Activated T-helper 17 cell treated with anti-CD3 and anti-CD28 coated beads, Interleukin-2, amount 50 U/mL, for 72 hours (primary cell): ENCODE measurements around the gene MTPN. TPM values are rescaled to one million over a fixed set of nuclear protein-coding genes. Genes with fewer than 3 reads are reported as not detected.

Source experiments
- ATAC-seq: fragments of 150-1000 bp; cut with Tn5 transposase; replicated peaks from 2 replicates; pipeline ENCODE4 v1.10.0; 2021; ENCODE audit warnings: mild to moderate bottlenecking, moderate library complexity
- H3K27ac Mint-ChIP-seq: one replicate; pipeline ENCODE4 v1.8.0; 2022; ENCODE audit warnings: mixed read lengths
- H3K27me3 Mint-ChIP-seq: one replicate; pipeline ENCODE4 v1.8.0; 2022; ENCODE audit warnings: mixed read lengths
- H3K36me3 Mint-ChIP-seq: one replicate; pipeline ENCODE4 v1.8.0; 2022; ENCODE audit warnings: low read depth, mild to moderate bottlenecking, mixed read lengths
- H3K4me1 Mint-ChIP-seq: one replicate; pipeline ENCODE4 v1.8.0; 2022; ENCODE audit warnings: mixed read lengths
- H3K4me3 Mint-ChIP-seq: one replicate; pipeline ENCODE4 v1.8.0; 2022; ENCODE audit warnings: mild to moderate bottlenecking, mixed read lengths
- H3K9me3 Mint-ChIP-seq: one replicate; pipeline ENCODE4 v1.8.0; 2022; ENCODE audit warnings: mixed read lengths
- total RNA-seq, 2 donors: library from RNA; stranded (reverse); gene quantifications; one replicate each; pipeline ENCODE4 v1.2.3, GENCODE V29; 2022

Gene MTPN
- total RNA-seq, 2 donors from 2014 or later: 99.7 to 149 TPM

- H3K36me3 Mint-ChIP-seq: no peaks in the 10 kb centered on the region
- no peak for ATAC-seq
- H3K9me3 Mint-ChIP-seq: no peaks in the 10 kb centered on the region
- H3K27me3 Mint-ChIP-seq: no peaks in the 10 kb centered on the region
- no peak overlapping the region for H3K27ac Mint-ChIP-seq
- H3K4me1 Mint-ChIP-seq: peaks cover 15% of the 10 kb centered on the region
- no peak overlapping the region for H3K4me3 Mint-ChIP-seq
Measured at GRCh38 chr7:135998081-135998480, 20.9 kb upstream of the MTPN start.

GRCh38 chr7:135995748-135996147, 18.6 kb upstream of the MTPN start:
- H3K4me1 Mint-ChIP-seq: peaks cover 17% of the 10 kb centered on the region
- no peak for ATAC-seq
- no peaks in the 10 kb centered on the region for H3K9me3 Mint-ChIP-seq
- no peaks in the 10 kb centered on the region for H3K27me3 Mint-ChIP-seq
- H3K27ac Mint-ChIP-seq: no peak overlapping the region
- no peak overlapping the region for H3K4me3 Mint-ChIP-seq
- H3K36me3 Mint-ChIP-seq: no peaks in the 10 kb centered on the region

GRCh38 chr7:135994466-135995205, 17.5 kb upstream of the MTPN start:
- peak; percentile 87 for ATAC-seq
- peak overlapping the region; percentile 69 for H3K4me3 Mint-ChIP-seq
- H3K36me3 Mint-ChIP-seq: no peaks in the 10 kb centered on the region
- peaks cover 17% of the 10 kb centered on the region for H3K4me1 Mint-ChIP-seq
- H3K9me3 Mint-ChIP-seq: no peaks in the 10 kb centered on the region
- no peaks in the 10 kb centered on the region for H3K27me3 Mint-ChIP-seq
- peak overlapping the region; percentile 86 for H3K27ac Mint-ChIP-seq

GRCh38 chr7:135993950-135994349, 16.8 kb upstream of the MTPN start:
- peak; percentile 69 for ATAC-seq
- no peaks in the 10 kb centered on the region for H3K27me3 Mint-ChIP-seq
- no peaks in the 10 kb centered on the region for H3K36me3 Mint-ChIP-seq
- H3K27ac Mint-ChIP-seq: peak overlapping the region; percentile 86
- H3K4me1 Mint-ChIP-seq: peaks cover 17% of the 10 kb centered on the region
- H3K9me3 Mint-ChIP-seq: no peaks in the 10 kb centered on the region
- H3K4me3 Mint-ChIP-seq: peak overlapping the region; percentile 69

GRCh38 chr7:135991906-135992305, 14.7 kb upstream of the MTPN start:
- Mint-ChIP-seq H3K27me3 (no peaks in the 10 kb centered on the region), H3K36me3 (no peaks in the 10 kb centered on the region), H3K9me3 (no peaks in the 10 kb centered on the region), H3K4me1 (peaks cover 13% of the 10 kb centered on the region), H3K27ac (no peak overlapping the region), H3K4me3 (peak overlapping the region; percentile 55)
- no peak for ATAC-seq

- Mint-ChIP-seq H3K36me3 (no peaks in the 10 kb centered on the region), H3K4me1 (peaks cover 13% of the 10 kb centered on the region), H3K4me3 (peak overlapping the region; percentile 55), H3K27ac (peak overlapping the region; percentile 50), H3K9me3 (no peaks in the 10 kb centered on the region), H3K27me3 (no peaks in the 10 kb centered on the region)
- no peak for ATAC-seq
Measured at GRCh38 chr7:135991322-135991721, 14.2 kb upstream of the MTPN start.

GRCh38 chr7:135990258-135990657, 13.1 kb upstream of the MTPN start:
- Mint-ChIP-seq H3K27me3 (no peaks in the 10 kb centered on the region), H3K4me3 (peak overlapping the region; percentile 3), H3K4me1 (peaks cover 13% of the 10 kb centered on the region), H3K9me3 (no peaks in the 10 kb centered on the region), H3K36me3 (no peaks in the 10 kb centered on the region), H3K27ac (no peak overlapping the region)
- ATAC-seq: no peak

- Mint-ChIP-seq H3K27me3 (no peaks in the 10 kb centered on the region), H3K4me1 (peaks cover 42% of the 10 kb centered on the region), H3K36me3 (peaks cover 6% of the 10 kb centered on the region), H3K9me3 (no peaks in the 10 kb centered on the region), H3K4me3 (peak overlapping the region; percentile 94), H3K27ac (peak overlapping the region; percentile 72)
- ATAC-seq: no peak
Measured at GRCh38 chr7:135981958-135982646, 4.9 kb upstream of the MTPN start.

- ATAC-seq: peak; percentile 74
- H3K36me3 Mint-ChIP-seq: peaks cover 19% of the 10 kb centered on the region
Measured at GRCh38 chr7:135980665-135981180, 3.6 kb upstream of the MTPN start.

GRCh38 chr7:135980012-135980551, 2.9 kb upstream of the MTPN start:
- peak; percentile 23 for ATAC-seq
- peak overlapping the region; percentile 72 for H3K27ac Mint-ChIP-seq
- H3K36me3 Mint-ChIP-seq: peaks cover 23% of the 10 kb centered on the region
- no peaks in the 10 kb centered on the region for H3K27me3 Mint-ChIP-seq
- H3K4me3 Mint-ChIP-seq: peak overlapping the region; percentile 94
- H3K4me1 Mint-ChIP-seq: peaks cover 42% of the 10 kb centered on the region
- H3K9me3 Mint-ChIP-seq: no peaks in the 10 kb centered on the region

More at GRCh38 chr7:135980665-135981180, 3.6 kb upstream of the MTPN start:
- Mint-ChIP-seq H3K9me3 (no peaks in the 10 kb centered on the region), H3K4me1 (peaks cover 42% of the 10 kb centered on the region), H3K27ac (peak overlapping the region; percentile 72), H3K27me3 (no peaks in the 10 kb centered on the region), H3K4me3 (peak overlapping the region; percentile 94)

- ATAC-seq: no peak
- H3K27me3 Mint-ChIP-seq: no peaks in the 10 kb centered on the region
- H3K9me3 Mint-ChIP-seq: no peaks in the 10 kb centered on the region
- H3K36me3 Mint-ChIP-seq: peaks cover 28% of the 10 kb centered on the region
- H3K4me3 Mint-ChIP-seq: peak overlapping the region; percentile 94
- peak overlapping the region; percentile 72 for H3K27ac Mint-ChIP-seq
- peaks cover 44% of the 10 kb centered on the region for H3K4me1 Mint-ChIP-seq
Measured at GRCh38 chr7:135979471-135980011, 2.4 kb upstream of the MTPN start.

- ATAC-seq: no peak
- peaks cover 35% of the 10 kb centered on the region for H3K36me3 Mint-ChIP-seq
- H3K4me3 Mint-ChIP-seq: peak overlapping the region; percentile 94
- H3K4me1 Mint-ChIP-seq: peaks cover 47% of the 10 kb centered on the region
- H3K27ac Mint-ChIP-seq: no peak overlapping the region
- no peaks in the 10 kb centered on the region for H3K27me3 Mint-ChIP-seq
- H3K9me3 Mint-ChIP-seq: no peaks in the 10 kb centered on the region
Measured at GRCh38 chr7:135978624-135979023, 1.5 kb upstream of the MTPN start.

- Mint-ChIP-seq H3K27ac (peak overlapping the region; percentile 94), H3K4me3 (peak overlapping the region; percentile 91), H3K36me3 (peaks cover 44% of the 10 kb centered on the region)
Measured at GRCh38 chr7:135977742-135978066, 545 bp upstream of the MTPN start.

GRCh38 chr7:135976312-135977006, 700 bp downstream of the MTPN start:
- H3K27me3 Mint-ChIP-seq: no peaks in the 10 kb centered on the region
- H3K9me3 Mint-ChIP-seq: no peaks in the 10 kb centered on the region
- peaks cover 53% of the 10 kb centered on the region for H3K36me3 Mint-ChIP-seq
- H3K4me1 Mint-ChIP-seq: peaks cover 48% of the 10 kb centered on the region
- peak; percentile 15 for ATAC-seq
- peak overlapping the region; percentile 91 for H3K4me3 Mint-ChIP-seq
- peak overlapping the region; percentile 94 for H3K27ac Mint-ChIP-seq

More at GRCh38 chr7:135977742-135978066, 545 bp upstream of the MTPN start:
- no peaks in the 10 kb centered on the region for H3K9me3 Mint-ChIP-seq
- no peak for ATAC-seq
- H3K27me3 Mint-ChIP-seq: no peaks in the 10 kb centered on the region
- peaks cover 52% of the 10 kb centered on the region for H3K4me1 Mint-ChIP-seq
